Neural cell (in vitro differentiated cells): ENCODE data around the gene SAMD3. TPM values are rescaled to one million over a fixed set of nuclear protein-coding genes. Genes with fewer than 3 reads are reported as not detected.

Experiments
- H2AFZ ChIP-seq: fragments of 200-600, 300-800 bp; sonication (generic), shearing (Covaris generic); 2 replicates; pipeline ENCODE4 v1.6.0; 2014; ENCODE audit warnings: low read depth, mild to moderate bottlenecking, antibody characterized with exemption, low read length, moderate library complexity
- H3F3A ChIP-seq: fragments of 200-600 bp; shearing (Covaris generic); 2 replicates; pipeline ENCODE4 v1.6.1; 2016; ENCODE audit warnings: mild to moderate bottlenecking, moderate library complexity, mixed read lengths, antibody characterized with exemption, low read length; ENCODE audit not compliant: insufficient read depth, poor library complexity, severe bottlenecking
- H3K27ac ChIP-seq: fragments of 200-600, 300-800 bp; sonication (generic), shearing (Covaris generic); 2 replicates; pipeline ENCODE4 v1.5.1; 2014; ENCODE audit warnings: mild to moderate bottlenecking, low read length, moderate library complexity
- H3K27me3 ChIP-seq: fragments of 300-800, 200-600 bp; sonication (generic), shearing (Covaris generic); 2 replicates; pipeline ENCODE4 v1.6.0; 2014; ENCODE audit warnings: mild to moderate bottlenecking, low read depth, low read length, moderate library complexity; ENCODE audit not compliant: insufficient read depth
- H3K36me3 ChIP-seq: fragments of 300-800, 200-600 bp; sonication (generic), shearing (Covaris generic); 2 replicates; pipeline ENCODE4 v1.5.1; 2014; ENCODE audit warnings: mild to moderate bottlenecking, antibody characterized with exemption, low read length, moderate library complexity; ENCODE audit not compliant: insufficient read depth
- H3K4me2 ChIP-seq: fragments of 300-800, 200-600 bp; sonication (generic), shearing (Covaris generic); 2 replicates; pipeline ENCODE4 v1.6.0; 2014; ENCODE audit warnings: mild to moderate bottlenecking, low read length
- H3K4me3 ChIP-seq: fragments of 300-800, 200-600 bp; sonication (generic), shearing (Covaris generic); 2 replicates; pipeline ENCODE4 v1.5.1; 2014; ENCODE audit warnings: mild to moderate bottlenecking, low read length, moderate library complexity
- H3K79me2 ChIP-seq: fragments of 200-600 bp; shearing (Covaris generic); replicated peaks from 2 replicates; pipeline ENCODE4 v1.6.0; 2014; ENCODE audit warnings: mild to moderate bottlenecking, low read length, moderate library complexity; ENCODE audit not compliant: insufficient read depth
- H3K9ac ChIP-seq: fragments of 300-800, 200-600 bp; sonication (generic), shearing (Covaris generic); 2 replicates; pipeline ENCODE4 v1.6.1; 2016; ENCODE audit warnings: mild to moderate bottlenecking, low read length, mixed read lengths
- H3K9me2 ChIP-seq: fragments of 200-600 bp; shearing (Covaris generic); 2 replicates; pipeline ENCODE4 v1.6.1; 2016; ENCODE audit warnings: mild to moderate bottlenecking, low read length, mixed read lengths; ENCODE audit not compliant: insufficient read depth
- H3K9me3 ChIP-seq: fragments of 200-600, 300-800 bp; sonication (generic), shearing (Covaris generic); 2 replicates; pipeline ENCODE4 v1.6.1; 2016; ENCODE audit warnings: mild to moderate bottlenecking, mixed run types, low read length, moderate library complexity, mixed read lengths
- H4K20me1 ChIP-seq: fragments of 200-600 bp; shearing (Covaris generic); 2 replicates; pipeline ENCODE4 v1.6.1; 2016; ENCODE audit warnings: mild to moderate bottlenecking, mixed run types; ENCODE audit not compliant: insufficient read depth
- CTCF ChIP-seq: fragments of 450-650 bp; IDR thresholded peaks from 2 replicates; pipeline ENCODE4 v1.5.1; 2014; ENCODE audit warnings: antibody characterized with exemption, mild to moderate bottlenecking, moderate library complexity; ENCODE audit not compliant: poor library complexity, severe bottlenecking
- EP300 ChIP-seq: fragments of 450-650 bp; conservative IDR thresholded peaks from 2 replicates; pipeline ENCODE4 v1.6.1; 2014; ENCODE audit warnings: antibody characterized with exemption, mild to moderate bottlenecking, moderate library complexity; ENCODE audit not compliant: poor library complexity, severe bottlenecking
- EZH2 ChIP-seq: fragments of 200-600, 300-800 bp; shearing (Covaris generic), sonication (generic); IDR thresholded peaks from 2 replicates; pipeline ENCODE4 v1.6.1; 2014; ENCODE audit warnings: antibody characterized with exemption, low read length, borderline replicate concordance, mild to moderate bottlenecking; ENCODE audit not compliant: insufficient read depth, poor library complexity, severe bottlenecking
- MXI1 ChIP-seq: fragments of 450-650 bp; conservative IDR thresholded peaks from 2 replicates; pipeline ENCODE4 v1.6.1; 2014; ENCODE audit warnings: antibody characterized with exemption, mild to moderate bottlenecking; ENCODE audit not compliant: poor library complexity, severe bottlenecking
- POLR2AphosphoS5 ChIP-seq: IDR thresholded peaks from 2 replicates; pipeline ENCODE4 v1.6.1; 2012
- RAD21 ChIP-seq: fragments of 450-650 bp; conservative IDR thresholded peaks from 2 replicates; pipeline ENCODE4 v1.6.1; 2014; ENCODE audit warnings: antibody characterized with exemption, mild to moderate bottlenecking, moderate library complexity
- REST ChIP-seq: IDR thresholded peaks from 2 replicates; pipeline ENCODE4 v1.6.1; 2012; ENCODE audit warnings: borderline replicate concordance
- SMC3 ChIP-seq: fragments of 450-650 bp; conservative IDR thresholded peaks from 2 replicates; pipeline ENCODE4 v1.6.1; 2014; ENCODE audit warnings: antibody characterized with exemption, mild to moderate bottlenecking, moderate library complexity; ENCODE audit not compliant: poor library complexity
- TAF1 ChIP-seq: IDR thresholded peaks from 2 replicates; pipeline ENCODE4 v1.6.1; 2012; ENCODE audit warnings: low read depth
- polyA plus RNA-seq: library from polyadenylated mRNA; depleted of rRNA; stranded (reverse); fragments of >200 nt; gene quantifications from 2 replicates; pipeline ENCODE4 v1.2.3, GENCODE V29; 2014

Gene SAMD3
- polyA plus RNA-seq, 1 donor from 2014 or later, result 17.1 TPM

GRCh38 chr6:130212215-130212874, 10.4 kb downstream of the SAMD3 start:
- TF ChIP-seq SMC3 (no peak), MXI1 (no peak), EZH2 (no peak), TAF1 (no peak), EP300 (no peak), REST (no peak), CTCF (no peak), RAD21 (no peak), POLR2AphosphoS5 (no peak)
- Histone ChIP-seq H3K36me3 (no peaks in the 10 kb centered on the region), H3K9ac (no peak overlapping the region), H3K79me2 (no peaks in the 10 kb centered on the region), H3K4me3 (no peak overlapping the region), H3K27me3 (no peaks in the 10 kb centered on the region), H3K9me2 (no peaks in the 10 kb centered on the region), H4K20me1 (no peaks in the 10 kb centered on the region), H3K4me2 (no peak overlapping the region), H3F3A (no peaks in the 10 kb centered on the region), H3K27ac (no peak overlapping the region), H3K9me3 (no peaks in the 10 kb centered on the region), H2AFZ (no peak overlapping the region)

GRCh38 chr6:130211691-130212090, 11.1 kb downstream of the SAMD3 start:
- Histone ChIP-seq H3K36me3 (no peaks in the 10 kb centered on the region), H3K9me2 (no peaks in the 10 kb centered on the region), H3K9ac (no peak overlapping the region), H3K4me3 (no peak overlapping the region), H3K27me3 (no peaks in the 10 kb centered on the region), H3K4me2 (no peak overlapping the region), H3K79me2 (no peaks in the 10 kb centered on the region), H4K20me1 (no peaks in the 10 kb centered on the region), H3F3A (no peaks in the 10 kb centered on the region), H2AFZ (no peak overlapping the region), H3K9me3 (no peaks in the 10 kb centered on the region), H3K27ac (no peak overlapping the region)
- no peak for TF ChIP-seq EP300
- no peak for TF ChIP-seq REST
- TF ChIP-seq MXI1, result no peak
- no peak for TF ChIP-seq EZH2
- no peak for TF ChIP-seq POLR2AphosphoS5
- TF ChIP-seq CTCF, result no peak
- no peak for TF ChIP-seq SMC3
- TF ChIP-seq TAF1, result no peak
- no peak for TF ChIP-seq RAD21
